Measurements from ENCODE around the gene RTN1. TPM values are rescaled to one million over a fixed set of nuclear protein-coding genes. Genes with fewer than 3 reads are reported as not detected.

Gene RTN1
- total and polyA plus RNA-seq, 12 donors, result 0.40 to 5.5 (median 0.91) TPM

DNA sequence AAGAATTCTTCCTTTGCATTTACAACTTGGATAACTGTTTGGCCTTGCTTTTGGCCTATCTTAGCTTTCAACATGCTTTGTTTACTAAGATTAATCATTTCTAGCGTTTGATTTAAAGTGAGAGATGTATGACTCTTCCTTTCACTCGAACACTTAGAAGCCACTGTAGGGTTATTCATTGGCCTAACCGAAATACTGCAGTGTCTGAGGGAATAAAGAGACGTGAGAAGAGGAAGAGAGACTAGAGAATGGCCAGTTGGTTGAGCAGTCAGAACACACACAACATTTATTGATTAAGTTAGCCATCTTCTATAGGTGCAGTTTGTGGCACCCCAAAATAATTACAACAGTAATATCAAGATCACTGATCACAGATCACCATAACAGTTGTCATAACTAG lies 231.7 kb downstream of the RTN1 start:
- Histone ChIP-seq H3K9me3 (peaks cover 0 to 31% (median 5%) of the 10 kb centered on the region in 11 donors), H3K4me3 (no peak overlapping the region), H3K27ac (no peak overlapping the region), H3K4me1 (no peaks in the 10 kb centered on the region), H3K27me3 (peaks cover 0 to 4% (median 0%) of the 10 kb centered on the region in 7 donors), H3K36me3 (no peaks in the 10 kb centered on the region)
- 67 to 69% methylated on average over 4 of the region's 4 CpGs for WGBS, 2 donors
- TF ChIP-seq, protein P1, sequence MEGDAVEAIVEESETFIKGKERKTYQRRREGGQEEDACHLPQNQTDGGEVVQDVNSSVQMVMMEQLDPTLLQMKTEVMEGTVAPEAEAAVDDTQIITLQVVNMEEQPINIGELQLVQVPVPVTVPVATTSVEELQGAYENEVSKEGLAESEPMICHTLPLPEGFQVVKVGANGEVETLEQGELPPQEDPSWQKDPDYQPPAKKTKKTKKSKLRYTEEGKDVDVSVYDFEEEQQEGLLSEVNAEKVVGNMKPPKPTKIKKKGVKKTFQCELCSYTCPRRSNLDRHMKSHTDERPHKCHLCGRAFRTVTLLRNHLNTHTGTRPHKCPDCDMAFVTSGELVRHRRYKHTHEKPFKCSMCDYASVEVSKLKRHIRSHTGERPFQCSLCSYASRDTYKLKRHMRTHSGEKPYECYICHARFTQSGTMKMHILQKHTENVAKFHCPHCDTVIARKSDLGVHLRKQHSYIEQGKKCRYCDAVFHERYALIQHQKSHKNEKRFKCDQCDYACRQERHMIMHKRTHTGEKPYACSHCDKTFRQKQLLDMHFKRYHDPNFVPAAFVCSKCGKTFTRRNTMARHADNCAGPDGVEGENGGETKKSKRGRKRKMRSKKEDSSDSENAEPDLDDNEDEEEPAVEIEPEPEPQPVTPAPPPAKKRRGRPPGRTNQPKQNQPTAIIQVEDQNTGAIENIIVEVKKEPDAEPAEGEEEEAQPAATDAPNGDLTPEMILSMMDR (IDR thresholded peaks at IDR 0.05), result no peak
- ATAC-seq, result no peak
- intact Hi-C loops (cut with DNase I), result no loop called here
- DNase-seq, result no peak

DNA sequence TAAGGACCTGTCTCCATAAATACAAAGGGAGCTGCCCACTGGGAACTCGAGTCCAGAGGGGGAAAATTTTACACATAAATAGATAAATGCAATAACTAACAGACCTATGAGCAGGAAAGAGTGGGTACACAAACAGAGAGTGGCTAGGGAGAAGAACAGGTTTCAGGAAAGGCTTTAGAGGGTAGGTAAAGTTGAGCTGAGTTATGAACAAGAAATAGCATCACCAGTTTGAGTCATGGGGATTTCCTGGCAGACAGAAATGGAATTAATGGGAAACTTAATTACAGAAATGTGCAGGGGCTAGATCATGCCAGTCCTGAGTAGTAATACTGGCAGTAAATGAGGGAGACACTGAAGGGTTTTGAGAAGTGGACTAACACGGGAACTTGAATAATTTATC lies 236.0 kb downstream of the RTN1 start:
- Histone ChIP-seq H3K27ac (no peak overlapping the region), H3K27me3 (peaks cover 0 to 39% (median 29%) of the 10 kb centered on the region in 7 donors), H3K36me3 (no peaks in the 10 kb centered on the region), H3K4me3 (no peak overlapping the region), H3K9me3 (peaks cover 0 to 5% (median 0%) of the 10 kb centered on the region in 11 donors), H3K4me1 (peaks cover 0 to 5% (median 0%) of the 10 kb centered on the region in 9 donors)
- intact Hi-C loops (cut with DNase I), result no loop called here
- no peak for ATAC-seq
- WGBS, 2 donors, result 52 to 58% methylated on average over 2 of the region's 2 CpGs
- DNase-seq, result no peak
- TF ChIP-seq, protein P1 (IDR thresholded peaks at IDR 0.05), result no peak

DNA sequence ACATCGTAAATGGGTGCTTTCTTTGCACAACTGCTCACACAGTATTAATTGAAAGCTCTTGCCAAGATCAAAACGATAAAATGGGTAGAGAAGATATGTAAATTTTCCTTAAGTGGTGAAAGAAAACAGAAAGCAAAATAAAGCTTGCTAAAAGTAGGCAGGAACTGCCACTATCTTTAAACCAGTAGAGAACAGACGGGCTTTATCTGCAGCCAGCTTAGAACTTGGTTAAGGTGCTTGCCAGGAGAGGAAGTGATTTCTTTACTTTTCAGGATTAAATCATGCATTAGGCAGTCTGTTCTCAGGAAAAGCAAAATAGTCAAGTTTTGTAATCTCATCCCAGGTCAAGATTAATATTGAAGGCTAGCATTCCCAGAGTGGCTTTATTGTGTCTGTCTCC lies 237.1 kb downstream of the RTN1 start:
- intact Hi-C loops (cut with DNase I), result no loop called here
- TF ChIP-seq, protein P1 (IDR thresholded peaks at IDR 0.05), result no peak
- DNase-seq (no peak), ATAC-seq (no peak)
- Histone ChIP-seq H3K27ac (no peak overlapping the region), H3K9me3 (peaks cover 0 to 5% (median 0%) of the 10 kb centered on the region in 11 donors), H3K4me3 (no peak overlapping the region), H3K36me3 (no peaks in the 10 kb centered on the region), H3K27me3 (peaks cover 0 to 49% (median 39%) of the 10 kb centered on the region in 7 donors), H3K4me1 (peaks cover 0 to 5% (median 0%) of the 10 kb centered on the region in 9 donors)
- WGBS, 2 donors, result 33 to 37% methylated on average over 3 of the region's 3 CpGs

DNA sequence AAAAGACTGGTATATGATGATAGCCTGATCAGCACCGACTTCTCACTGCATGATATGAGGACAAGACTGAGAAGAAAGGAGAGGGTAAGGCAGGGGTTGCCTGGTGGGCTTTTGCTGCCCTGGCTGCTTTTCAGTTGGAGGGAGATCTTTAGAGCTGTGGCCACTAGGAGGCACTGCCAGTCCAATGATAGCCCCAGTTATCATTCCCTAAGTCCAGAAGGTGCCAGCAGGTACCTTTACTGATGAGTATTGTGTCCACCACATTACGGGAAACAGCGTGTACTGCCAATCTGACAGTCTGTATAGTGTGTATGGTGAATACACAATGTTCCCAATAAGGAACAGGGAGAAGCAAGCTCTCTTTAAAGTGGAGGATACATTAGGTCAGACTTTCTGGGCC lies 238.2 kb downstream of the RTN1 start:
- intact Hi-C loops (cut with DNase I), result no loop called here
- H3K4me3 ChIP-seq, result no peak overlapping the region
- TF ChIP-seq, protein P1 (IDR thresholded peaks at IDR 0.05), result peak in 5 of 9 donors; percentile 17 to 48 (median 23)
- H3K36me3 ChIP-seq, result no peaks in the 10 kb centered on the region
- H3K9me3 ChIP-seq, result peaks cover 0 to 2% (median 0%) of the 10 kb centered on the region in 11 donors
- peaks cover 0 to 5% (median 0%) of the 10 kb centered on the region in 9 donors for H3K4me1 ChIP-seq
- DNase-seq, result no peak
- H3K27me3 ChIP-seq, result peaks cover 0 to 55% (median 39%) of the 10 kb centered on the region in 7 donors
- WGBS, 2 donors, result 55 to 65% methylated on average over 3 of the region's 3 CpGs
- no peak for ATAC-seq
- no peak overlapping the region for H3K27ac ChIP-seq
